NCI-H2171 treated with DMSO at 0.1 percent for 48 hours (cell line): ENCODE results near the gene C5orf22.
"Not testable (repeated sequence)": the region's sequence is repeated elsewhere in the genome, so short reads cannot be mapped to it uniquely, and the experiment has no call there.

Experiments used
- DNase-seq: peaks from one replicate; lab custom pipeline; 2025; lab: John Stamatoyannopoulos, UW

Gene C5orf22

GRCh38 chr5:31554552-31554951 lies 22.5 kb downstream of the C5orf22 start:
- DNase-seq, result no peak

- DNase-seq, result no peak
Measured at GRCh38 chr5:31556461-31556860, 24.4 kb downstream of the C5orf22 start.

GRCh38 chr5:31559942-31560341 lies 27.8 kb downstream of the C5orf22 start:
- DNase-seq, result no peak

- DNase-seq, result no peak
Measured at GRCh38 chr5:31561946-31562345, 29.8 kb downstream of the C5orf22 start.

- no peak for DNase-seq
Measured at GRCh38 chr5:31563216-31563615, 31.1 kb downstream of the C5orf22 start.

GRCh38 chr5:31566362-31566761 lies 34.3 kb downstream of the C5orf22 start:
- not testable (repeated sequence) for DNase-seq

GRCh38 chr5:31568302-31568835 lies 36.3 kb downstream of the C5orf22 start:
- no peak for DNase-seq

- DNase-seq, result no peak
Measured at GRCh38 chr5:31569068-31569467, 37.0 kb downstream of the C5orf22 start.

- no peak for DNase-seq
Measured at GRCh38 chr5:31573494-31574142, 41.5 kb downstream of the C5orf22 start.

GRCh38 chr5:31574772-31575171 lies 42.7 kb downstream of the C5orf22 start:
- DNase-seq, result no peak

- no peak for DNase-seq
Measured at GRCh38 chr5:31577438-31577837, 45.3 kb downstream of the C5orf22 start.

- DNase-seq, result no peak
Measured at GRCh38 chr5:31579558-31579957, 47.5 kb downstream of the C5orf22 start.

GRCh38 chr5:31581498-31582099 lies 49.5 kb downstream of the C5orf22 start:
- DNase-seq, result peak; percentile 68

- no peak for DNase-seq
Measured at GRCh38 chr5:31583129-31583528, 51.0 kb downstream of the C5orf22 start.

GRCh38 chr5:31585166-31585894 lies 53.2 kb downstream of the C5orf22 start:
- DNase-seq, result no peak

- no peak for DNase-seq
Measured at GRCh38 chr5:31585895-31586270, 53.8 kb downstream of the C5orf22 start.

- DNase-seq, result no peak
Measured at GRCh38 chr5:31587546-31587945, 55.4 kb downstream of the C5orf22 start.

GRCh38 chr5:31593665-31594064 lies 61.6 kb downstream of the C5orf22 start:
- no peak for DNase-seq

GRCh38 chr5:31596354-31596753 lies 64.3 kb downstream of the C5orf22 start:
- no peak for DNase-seq

GRCh38 chr5:31598640-31599611 lies 66.8 kb downstream of the C5orf22 start:
- no peak for DNase-seq

- not testable (repeated sequence) for DNase-seq
Measured at GRCh38 chr5:31602305-31602704, 70.2 kb downstream of the C5orf22 start.

- no peak for DNase-seq
Measured at GRCh38 chr5:31604240-31604639, 72.1 kb downstream of the C5orf22 start.
